Breast epithelium (tissue), 4 donors: ENCODE data around the gene STOM. TPM values are rescaled to one million over a fixed set of nuclear protein-coding genes. Genes with fewer than 3 reads are reported as not detected.
A peak's percentile ranks its signal among the peaks of the same experiment; 100 is the strongest.

Experiments used
- DNase-seq, 2 donors: peaks; one replicate each; pipeline ENCODE4 v3.0.0-alpha.2; 2019; ENCODE audit warnings: low spot score in 2 of 2
- H3K27ac ChIP-seq, 2 donors: fragments of 200-600 bp; sonication (generic) in 1 of 2; one replicate each; pipeline ENCODE4 v1.5.1; 2016 to 2019; ENCODE audit warnings: mild to moderate bottlenecking in 1 of 2
- H3K27me3 ChIP-seq, 2 donors: fragments of 200-600 bp; sonication (generic) in 1 of 2; one replicate each; pipeline versions ENCODE4 v1.5.1 to v1.6.0; 2017 to 2019; ENCODE audit warnings: control low read depth in 1 of 2, mild to moderate bottlenecking in 1 of 2
- H3K36me3 ChIP-seq: fragments of 200-600 bp; one replicate; pipeline ENCODE4 v1.5.1; 2019
- H3K4me1 ChIP-seq, 2 donors: fragments of 200-600 bp; sonication (generic); one replicate each; pipeline ENCODE4 v1.5.1; 2016 to 2019; ENCODE audit warnings: control low read depth in 1 of 2
- H3K4me3 ChIP-seq, 3 donors: fragments of 200-600 bp; sonication (generic); 1 replicate in 2 of 3; 2 replicates in 1 of 3; pipeline ENCODE4 v1.5.1; 2016 to 2019; ENCODE audit warnings: mild to moderate bottlenecking in 3 of 3, moderate library complexity in 2 of 3
- H3K9me3 ChIP-seq, 2 donors: fragments of 200-600 bp; sonication (generic) in 1 of 2; one replicate each; pipeline ENCODE4 v1.5.1; 2016 to 2019; ENCODE audit warnings: control low read depth in 1 of 2
- POLR2A ChIP-seq: fragments of 450-650 bp; IDR thresholded peaks from one replicate; pipeline ENCODE4 v1.6.1; 2016; ENCODE audit warnings: antibody characterized with exemption, mild to moderate bottlenecking, moderate library complexity
- POLR2AphosphoS5 ChIP-seq, 3 donors: sonication (generic); formaldehyde crosslinking; IDR thresholded peaks; one replicate each; pipeline ENCODE4 v1.6.1; 2017; ENCODE audit warnings: antibody characterized with exemption in 3 of 3
- intact Hi-C: fragments of 100-400 bp; cut with DNase I; formaldehyde crosslinking; loops from one replicate; pipeline ENCODE4 v1.15.1; 2023; ENCODE audit warnings: low total_unique reads
- total RNA-seq, 3 donors: library from RNA; depleted of rRNA; stranded (reverse); fragments of >200 nt; gene quantifications; one replicate each; pipeline ENCODE4 v1.1.0, GENCODE V29; 2016
- TF ChIP-seq, protein P1 (sequence below), 3 donors: fragments of 450-650 bp; IDR thresholded peaks; one replicate each; pipeline ENCODE4 v1.5.1; 2016 to 2017; ENCODE audit warnings: antibody characterized with exemption in 3 of 3, mild to moderate bottlenecking in 3 of 3, moderate library complexity in 3 of 3

The STOM gene
- total RNA-seq, 3 donors from 2014 or later = 263 to 444 (median 334) TPM

DNA sequence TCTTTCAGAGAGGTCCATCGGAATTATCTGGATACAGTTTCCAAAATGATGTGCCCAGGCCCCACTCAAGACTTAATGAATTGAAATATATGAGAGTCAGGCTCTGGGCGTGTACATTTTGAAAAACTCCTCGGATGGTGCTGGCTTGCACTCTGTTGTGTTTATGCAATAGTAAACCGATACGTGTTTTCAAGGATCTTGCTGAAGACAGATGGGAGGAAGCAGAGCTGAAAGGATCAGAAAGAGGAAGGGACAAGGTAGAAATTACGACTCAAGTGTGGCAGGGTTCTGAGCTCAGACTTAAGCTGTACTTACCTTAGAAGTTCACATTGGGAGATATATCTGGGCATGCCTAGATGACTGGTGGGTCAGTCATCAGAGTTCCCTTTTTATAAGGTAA lies 13.7 kb upstream of the STOM start:
- intact Hi-C loops = no loop called here
- Histone ChIP-seq H3K4me3 (no peak overlapping the region), H3K27ac (no peak overlapping the region), H3K36me3 (no peaks in the 10 kb centered on the region), H3K9me3 (no peaks in the 10 kb centered on the region), H3K27me3 (no peaks in the 10 kb centered on the region), H3K4me1 (no peaks in the 10 kb centered on the region)
- TF ChIP-seq POLR2A = no peak
- TF ChIP-seq POLR2AphosphoS5 (IDR thresholded peaks at IDR 0.05) = no peak
- TF ChIP-seq, protein P1, sequence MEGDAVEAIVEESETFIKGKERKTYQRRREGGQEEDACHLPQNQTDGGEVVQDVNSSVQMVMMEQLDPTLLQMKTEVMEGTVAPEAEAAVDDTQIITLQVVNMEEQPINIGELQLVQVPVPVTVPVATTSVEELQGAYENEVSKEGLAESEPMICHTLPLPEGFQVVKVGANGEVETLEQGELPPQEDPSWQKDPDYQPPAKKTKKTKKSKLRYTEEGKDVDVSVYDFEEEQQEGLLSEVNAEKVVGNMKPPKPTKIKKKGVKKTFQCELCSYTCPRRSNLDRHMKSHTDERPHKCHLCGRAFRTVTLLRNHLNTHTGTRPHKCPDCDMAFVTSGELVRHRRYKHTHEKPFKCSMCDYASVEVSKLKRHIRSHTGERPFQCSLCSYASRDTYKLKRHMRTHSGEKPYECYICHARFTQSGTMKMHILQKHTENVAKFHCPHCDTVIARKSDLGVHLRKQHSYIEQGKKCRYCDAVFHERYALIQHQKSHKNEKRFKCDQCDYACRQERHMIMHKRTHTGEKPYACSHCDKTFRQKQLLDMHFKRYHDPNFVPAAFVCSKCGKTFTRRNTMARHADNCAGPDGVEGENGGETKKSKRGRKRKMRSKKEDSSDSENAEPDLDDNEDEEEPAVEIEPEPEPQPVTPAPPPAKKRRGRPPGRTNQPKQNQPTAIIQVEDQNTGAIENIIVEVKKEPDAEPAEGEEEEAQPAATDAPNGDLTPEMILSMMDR (IDR thresholded peaks at IDR 0.05) = no peak
- DNase-seq = no peak

DNA sequence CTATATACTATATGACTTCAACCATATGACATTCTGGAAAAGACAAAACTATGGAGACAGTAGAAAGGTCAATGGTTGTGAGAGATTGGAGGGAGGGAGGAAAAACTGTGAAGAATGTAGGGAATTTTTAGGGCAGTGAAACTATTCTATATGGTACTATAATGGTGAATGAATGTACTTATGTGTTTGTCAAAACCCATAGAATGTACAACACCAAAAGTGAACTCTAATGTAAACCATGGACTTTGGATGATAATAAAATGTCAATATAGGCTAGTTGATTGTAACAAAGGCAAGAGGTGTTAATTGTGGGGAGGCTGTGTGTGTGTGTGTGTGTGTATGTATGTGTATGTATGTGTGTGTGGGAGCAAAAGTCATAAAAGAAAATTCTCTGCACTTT lies 10.8 kb upstream of the STOM start:
- DNase-seq = no peak
- Histone ChIP-seq H3K4me1 (no peaks in the 10 kb centered on the region), H3K27me3 (no peaks in the 10 kb centered on the region), H3K9me3 (no peaks in the 10 kb centered on the region), H3K36me3 (no peaks in the 10 kb centered on the region), H3K4me3 (no peak overlapping the region), H3K27ac (no peak overlapping the region)
- no peak for TF ChIP-seq POLR2AphosphoS5 (IDR thresholded peaks at IDR 0.05)
- no peak for TF ChIP-seq POLR2A
- TF ChIP-seq, protein P1 (IDR thresholded peaks at IDR 0.05) = no peak
- intact Hi-C loops = no loop called here

DNA sequence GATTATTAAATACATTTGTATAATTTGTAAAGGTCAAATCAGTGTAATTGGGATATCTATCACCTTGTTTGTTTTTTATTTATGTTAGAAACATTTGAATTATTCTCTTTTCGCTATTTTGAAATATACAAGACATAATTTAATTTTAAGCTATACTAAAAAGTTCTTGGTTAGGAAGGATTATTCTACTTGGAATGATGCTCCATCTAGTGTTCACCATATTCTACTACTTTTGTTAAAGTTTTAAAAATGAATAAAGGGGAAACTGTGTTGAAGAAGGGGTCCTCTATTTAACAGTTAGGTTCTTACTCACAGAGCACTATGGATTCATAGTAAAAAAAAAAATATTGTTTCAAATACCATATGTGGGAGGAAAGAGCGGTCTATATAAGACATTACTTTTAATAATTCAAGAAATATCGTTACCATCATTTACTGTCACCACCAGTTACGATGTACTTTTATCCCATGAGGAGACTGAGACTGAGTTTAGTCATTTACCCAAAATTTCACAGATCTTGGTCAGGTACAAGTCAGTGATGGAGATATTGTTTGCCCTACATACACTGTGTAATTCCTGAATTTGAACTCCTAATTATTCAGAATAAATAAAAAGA lies 6.3 kb upstream of the STOM start:
- Histone ChIP-seq H3K4me3 (no peak overlapping the region), H3K4me1 (peaks cover 4 to 14% of the 10 kb centered on the region in 2 donors), H3K36me3 (no peaks in the 10 kb centered on the region), H3K27ac (no peak overlapping the region), H3K27me3 (no peaks in the 10 kb centered on the region), H3K9me3 (no peaks in the 10 kb centered on the region)
- TF ChIP-seq POLR2AphosphoS5 (IDR thresholded peaks at IDR 0.05) (no peak), POLR2A (no peak)
- TF ChIP-seq, protein P1 (IDR thresholded peaks at IDR 0.05) = peak in 2 of 3 donors; percentile 45 to 46
- intact Hi-C loops = no loop called here
- DNase-seq = no peak

DNA sequence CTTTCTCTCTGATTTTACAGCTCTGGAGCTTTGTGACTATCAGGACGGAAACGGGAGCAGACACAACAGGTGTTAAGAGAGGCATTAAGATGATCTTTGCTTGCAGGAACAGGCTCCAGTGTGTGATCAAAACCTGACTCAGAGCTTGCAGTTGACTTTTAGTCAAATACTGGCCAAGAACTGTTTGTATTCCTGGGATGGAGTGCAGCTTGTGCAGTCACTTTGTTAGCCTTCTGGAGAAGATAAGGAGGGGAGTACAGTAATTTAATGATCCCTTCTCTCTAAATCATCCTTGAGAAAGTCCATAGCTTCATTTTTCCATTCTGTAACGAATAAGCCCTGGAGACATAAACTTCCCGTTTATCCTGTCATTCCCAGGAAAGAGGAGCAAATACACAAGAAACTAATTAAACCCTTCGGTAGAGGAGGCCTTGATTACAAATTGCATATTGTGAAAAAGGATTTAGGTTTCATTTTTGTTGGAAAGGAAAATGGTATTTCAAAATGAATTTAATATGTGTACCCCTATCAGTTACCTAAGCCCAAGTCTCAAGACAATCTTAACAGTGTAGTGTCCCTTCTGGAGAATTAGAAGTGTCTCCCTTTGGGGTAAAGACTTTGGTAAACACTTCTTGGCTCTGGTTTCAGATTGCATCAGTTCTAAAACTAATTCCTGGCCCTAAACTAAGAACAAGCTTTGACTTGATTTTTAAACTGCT lies 3.1 kb upstream of the STOM start:
- Histone ChIP-seq H3K27ac (peak overlapping the region; percentile 96 to 99), H3K9me3 (no peaks in the 10 kb centered on the region), H3K4me3 (no peak overlapping the region), H3K36me3 (no peaks in the 10 kb centered on the region), H3K4me1 (peaks cover 4 to 14% of the 10 kb centered on the region in 2 donors), H3K27me3 (no peaks in the 10 kb centered on the region)
- TF ChIP-seq, protein P1 (IDR thresholded peaks at IDR 0.05) = no peak
- intact Hi-C loops = loop anchor here (5.0 kb wide), 1 partner anchor 51 kb away; no protein-coding TSS in a partner anchor
- DNase-seq = no peak
